HepG2 (cell line): ENCODE data around the gene TAF6L. TPM values are rescaled to one million over a fixed set of nuclear protein-coding genes. Genes with fewer than 3 reads are reported as not detected.

Experiments
- ETV5 ChIP-seq: IDR thresholded peaks from 2 replicates; pipeline ENCODE4 v1.6.1; 2018; ENCODE audit warnings: missing biosample characterization, missing genetic modification reagents, inconsistent platforms, borderline replicate concordance
- GZF1 ChIP-seq: sonication (generic); formaldehyde crosslinking; IDR thresholded peaks from 2 replicates; pipeline ENCODE4 v1.5.1; 2020; ENCODE audit warnings: mild to moderate bottlenecking, missing genetic modification reagents
- HMGXB3 ChIP-seq: sonication (generic); formaldehyde crosslinking; IDR thresholded peaks from 2 replicates; pipeline ENCODE4 v1.4.0; 2020; ENCODE audit warnings: missing genetic modification reagents, borderline replicate concordance
- HNRNPK ChIP-seq: fragments of 200-400 bp; formaldehyde crosslinking; IDR thresholded peaks from 2 replicates; pipeline ENCODE4 v1.6.1; 2018; ENCODE audit warnings: low read length, low read depth, moderate library complexity, mild to moderate bottlenecking; ENCODE audit not compliant: poor library complexity, severe bottlenecking
- PPARG ChIP-seq: conservative IDR thresholded peaks from 2 replicates; pipeline ENCODE4 v1.6.1; 2016; ENCODE audit warnings: missing biosample characterization, missing genetic modification reagents
- RARG ChIP-seq: sonication (generic); formaldehyde crosslinking; IDR thresholded peaks from 2 replicates; pipeline ENCODE4 v1.4.0; 2020; ENCODE audit warnings: low read depth, mild to moderate bottlenecking, missing genetic modification reagents
- SAP130 ChIP-seq: IDR thresholded peaks from 2 replicates; pipeline ENCODE4 v1.6.1; 2016; ENCODE audit warnings: low read depth
- SIN3A ChIP-seq: IDR thresholded peaks from 2 replicates; pipeline ENCODE4 v1.6.1; 2011; ENCODE audit warnings: low read depth, mild to moderate bottlenecking, control low read depth, low read length, borderline replicate concordance
- TOPORS ChIP-seq: sonication (generic); formaldehyde crosslinking; IDR thresholded peaks from 2 replicates; pipeline ENCODE4 v1.8.0; 2023; ENCODE audit warnings: mild to moderate bottlenecking, missing genetic modification reagents
- ZNF567 ChIP-seq: sonication (generic); formaldehyde crosslinking; IDR thresholded peaks from 2 replicates; pipeline ENCODE4 v1.8.1; 2023; ENCODE audit warnings: mild to moderate bottlenecking, missing genetic modification reagents, borderline replicate concordance
- ZNF609 ChIP-seq: sonication (generic); formaldehyde crosslinking; IDR thresholded peaks from 2 replicates; pipeline ENCODE4 v1.4.0; 2020; ENCODE audit warnings: mild to moderate bottlenecking, missing genetic modification reagents, borderline replicate concordance
- ZNF615 ChIP-seq: sonication (generic); formaldehyde crosslinking; IDR thresholded peaks from 2 replicates; pipeline ENCODE4 v1.5.0; 2020; ENCODE audit warnings: mild to moderate bottlenecking, missing genetic modification reagents, borderline replicate concordance
- ZNF687 ChIP-seq: sonication (generic); formaldehyde crosslinking; IDR thresholded peaks from 2 replicates; pipeline ENCODE4 v1.5.1; 2020; ENCODE audit warnings: mild to moderate bottlenecking, missing genetic modification reagents, moderate library complexity
- ZNF766 ChIP-seq: sonication (generic); formaldehyde crosslinking; IDR thresholded peaks from 2 replicates; pipeline ENCODE4 v1.5.0; 2020; ENCODE audit warnings: missing genetic modification reagents, borderline replicate concordance
- polyA plus RNA-seq, 8 experiments: library from polyadenylated mRNA; depleted of rRNA in 3 of 8; stranded (reverse) in 7 of 8; unstranded in 1 of 8; fragments of >200 nt; fragmentation: Illumina TruSeq in 4 of 8; extraction: Trizol in 4 of 8; gene quantifications; 2 replicates each; pipeline versions ENCODE4 v1.2.1 to v1.2.3, GENCODE V29; 2011 to 2016; ENCODE audit warnings: low read depth in 4 of 8, missing spikeins in 1 of 8, mixed read lengths in 1 of 8; ENCODE audit not compliant: insufficient read depth in 1 of 8
- total RNA-seq, 5 experiments: library from RNA; depleted of rRNA; stranded (reverse); fragments of >200 nt; fragmentation: Illumina TruSeq; extraction: Trizol; gene quantifications; 2 replicates each; pipeline ENCODE4 v1.2.3, GENCODE V29; 2016; ENCODE audit warnings: low read depth in 1 of 5

The TAF6L gene
- total and polyA plus RNA-seq, 2 of the 13 experiments (the other 11 are each of a cell fraction or from before 2014, with no cell fraction given) = 12.6 to 19.4 TPM

- TF ChIP-seq ZNF615 (CRISPR knock-in tag) = no peak
- no peak for TF ChIP-seq RARG (CRISPR knock-in tag)
- TF ChIP-seq ZNF687 (CRISPR knock-in tag) = peak; percentile 86
- no peak; the same call in 1 of the 2 replicates for TF ChIP-seq ETV5 (CRISPR knock-in tag)
- TF ChIP-seq SAP130 (CRISPR knock-in tag) = peak; percentile 88
- TF ChIP-seq HMGXB3 (CRISPR knock-in tag) = peak; percentile 95
- no peak for TF ChIP-seq ZNF766 (CRISPR knock-in tag)
- TF ChIP-seq TOPORS = peak; percentile 47; the same call in 1 of the 2 replicates
- no peak for TF ChIP-seq GZF1
- peak; percentile 93 for TF ChIP-seq PPARG
- TF ChIP-seq ZNF609 (CRISPR knock-in tag) = peak; percentile 52; the same call in 1 of the 2 replicates
- peak; percentile 60 for TF ChIP-seq HNRNPK
- peak; percentile 13; the same call in 1 of the 2 replicates for TF ChIP-seq SIN3A
- no peak for TF ChIP-seq ZNF567
Observed at GRCh38 chr11:62771144-62772021, at the start of gene TAF6L (continued).
